Embryonic facial prominence (tissue), 1 donor: ENCODE data around the gene VPS26A.

Experiments used
- DNase-seq: peaks from one replicate; pipeline ENCODE4 v3.0.0-alpha.2; 2016; ENCODE audit errors: extremely low spot score

The VPS26A gene

GRCh38 chr10:69220507-69220906, 96.5 kb downstream of the VPS26A start:
- DNase-seq: no peak
